RWPE1 (cell line): ENCODE data around the gene PTPRB.

Experiments
- CTCF ChIA-PET: fragments of 350-600 bp; sonication (Branson Sonifier 250); formaldehyde crosslinking; extraction: SDS; loops from one replicate; lab custom pipeline; 2021; lab: Yijun Ruan, JAX
- POLR2A ChIA-PET: fragments of 400-600 bp; formaldehyde crosslinking; extraction: SDS; loops from one replicate; lab custom pipeline; 2020; ENCODE audit warnings: antibody characterized with exemption; ENCODE audit not compliant: low non-redundant PET; lab: Yijun Ruan, JAX
- DNase-seq: peaks from one replicate; pipeline ENCODE4 v3.0.0; 2012; ENCODE audit warnings: low spot score
- H3K27ac ChIP-seq: fragments of 450-650 bp; 2 replicates; pipeline ENCODE4 v1.5.1; 2017
- TF ChIP-seq, protein P1 (sequence below): fragments of 450-650 bp; conservative IDR thresholded peaks from 2 replicates; pipeline ENCODE4 v1.5.1; 2017; ENCODE audit warnings: low read depth, mild to moderate bottlenecking

The PTPRB gene

DNA sequence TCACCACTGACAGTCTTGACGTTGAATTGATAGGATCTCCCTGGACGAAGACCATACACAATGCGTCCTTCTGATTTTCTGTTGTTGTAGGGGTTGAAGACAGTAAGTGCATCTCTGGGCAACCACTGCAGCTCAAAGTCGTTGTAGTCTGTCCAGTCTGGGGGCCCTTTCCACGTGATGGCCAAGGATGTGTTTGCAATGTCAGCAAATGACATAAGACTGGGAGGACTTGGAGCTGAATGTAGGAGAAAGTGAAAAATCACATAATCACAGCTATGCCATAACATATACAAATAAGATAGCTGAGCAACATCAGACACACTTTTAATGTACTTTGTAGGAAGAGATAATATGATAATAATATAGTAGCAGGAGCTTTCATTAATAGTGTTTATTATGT lies 77.8 kb downstream of the PTPRB start:
- TF ChIP-seq, protein P1, sequence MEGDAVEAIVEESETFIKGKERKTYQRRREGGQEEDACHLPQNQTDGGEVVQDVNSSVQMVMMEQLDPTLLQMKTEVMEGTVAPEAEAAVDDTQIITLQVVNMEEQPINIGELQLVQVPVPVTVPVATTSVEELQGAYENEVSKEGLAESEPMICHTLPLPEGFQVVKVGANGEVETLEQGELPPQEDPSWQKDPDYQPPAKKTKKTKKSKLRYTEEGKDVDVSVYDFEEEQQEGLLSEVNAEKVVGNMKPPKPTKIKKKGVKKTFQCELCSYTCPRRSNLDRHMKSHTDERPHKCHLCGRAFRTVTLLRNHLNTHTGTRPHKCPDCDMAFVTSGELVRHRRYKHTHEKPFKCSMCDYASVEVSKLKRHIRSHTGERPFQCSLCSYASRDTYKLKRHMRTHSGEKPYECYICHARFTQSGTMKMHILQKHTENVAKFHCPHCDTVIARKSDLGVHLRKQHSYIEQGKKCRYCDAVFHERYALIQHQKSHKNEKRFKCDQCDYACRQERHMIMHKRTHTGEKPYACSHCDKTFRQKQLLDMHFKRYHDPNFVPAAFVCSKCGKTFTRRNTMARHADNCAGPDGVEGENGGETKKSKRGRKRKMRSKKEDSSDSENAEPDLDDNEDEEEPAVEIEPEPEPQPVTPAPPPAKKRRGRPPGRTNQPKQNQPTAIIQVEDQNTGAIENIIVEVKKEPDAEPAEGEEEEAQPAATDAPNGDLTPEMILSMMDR: no peak
- ChIA-PET CTCF (no interaction called here), POLR2A (no interaction called here)
- no peak overlapping the region for H3K27ac ChIP-seq
- DNase-seq: no peak

GRCh38 chr12:70557583-70558191 lies 79.5 kb downstream of the PTPRB start:
- TF ChIP-seq, protein P1: no peak
- H3K27ac ChIP-seq: no peak overlapping the region
- POLR2A ChIA-PET: no interaction called here
- CTCF ChIA-PET: no interaction called here
- DNase-seq: no peak

GRCh38 chr12:70556179-70556869 lies 80.9 kb downstream of the PTPRB start:
- ChIA-PET POLR2A (no interaction called here), CTCF (interaction anchor here (0.5 to 0.7 kb wide), 2 partner anchors 177 to 207 kb away, joined by 3 to 4 read pairs; no protein-coding TSS in a partner anchor)
- peak; percentile 15 for DNase-seq
- no peak overlapping the region for H3K27ac ChIP-seq
- TF ChIP-seq, protein P1: no peak

DNA sequence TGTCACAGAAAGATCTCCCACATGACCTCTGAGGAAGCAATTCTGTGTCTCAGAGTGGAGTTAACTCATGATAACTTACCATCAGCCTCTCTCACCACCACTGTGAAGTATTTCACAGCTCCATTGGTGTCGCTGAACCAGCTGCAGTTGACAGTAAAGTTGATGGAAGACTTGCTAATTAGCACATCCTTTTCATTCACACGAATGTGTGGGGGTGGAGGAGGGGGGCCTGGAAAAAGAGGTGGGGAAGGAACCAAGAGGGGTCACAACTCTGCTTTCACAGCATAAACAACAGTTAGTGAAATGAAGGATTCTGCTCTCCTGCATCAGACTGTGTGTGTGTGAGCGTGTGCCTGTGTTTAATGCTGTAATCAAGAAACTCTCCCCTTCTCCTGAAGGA lies 82.1 kb downstream of the PTPRB start:
- H3K27ac ChIP-seq: no peak overlapping the region
- TF ChIP-seq, protein P1: no peak
- no peak for DNase-seq
- ChIA-PET CTCF (interaction anchor here (0.5 kb wide), 1 partner anchor 161 kb away, joined by 3 read pairs; no protein-coding TSS in a partner anchor), POLR2A (no interaction called here)

DNA sequence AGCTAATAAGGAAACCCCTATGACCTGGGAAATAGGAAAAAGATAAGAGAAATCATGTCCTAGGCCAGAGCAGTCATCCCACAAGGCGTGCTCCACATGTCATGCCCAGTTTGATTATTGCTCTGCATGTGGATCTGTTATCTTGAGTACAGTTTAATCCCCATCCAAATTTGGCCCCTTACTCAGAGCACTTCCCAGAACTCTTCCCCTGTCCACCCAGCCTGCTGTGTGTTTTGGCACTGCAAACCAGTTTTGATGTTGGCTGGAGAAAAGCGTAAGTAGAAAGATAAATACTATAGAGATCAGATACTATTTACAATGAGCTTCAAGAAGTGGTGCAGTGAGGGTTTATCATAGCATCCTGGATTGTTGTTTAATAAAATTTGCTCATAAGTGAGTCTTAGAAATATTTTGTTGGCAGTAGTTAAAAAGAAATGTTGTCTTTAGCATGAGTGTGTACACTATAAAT lies 83.8 kb downstream of the PTPRB start:
- POLR2A ChIA-PET: no interaction called here
- no peak overlapping the region for H3K27ac ChIP-seq
- CTCF ChIA-PET: no interaction called here
- TF ChIP-seq, protein P1: no peak
- DNase-seq: no peak

GRCh38 chr12:70551731-70552130 lies 85.5 kb downstream of the PTPRB start:
- POLR2A ChIA-PET: no interaction called here

More at GRCh38 chr12:70551731-70552130, 85.5 kb downstream of the PTPRB start:
- no peak for DNase-seq
- CTCF ChIA-PET: no interaction called here
- TF ChIP-seq, protein P1: no peak
- H3K27ac ChIP-seq: no peak overlapping the region
